Activated naive CD8-positive, alpha-beta T cell treated with anti-CD3 and anti-CD28 coated beads, Interleukin-2, amount 50 U/mL, for 16 hours (primary cell): ENCODE data around the gene TLNRD1.
A peak's percentile ranks its signal among the peaks of the same experiment; 100 is the strongest.
"Not testable (repeated sequence)": the region's sequence is repeated elsewhere in the genome, so short reads cannot be mapped to it uniquely, and the experiment has no call there.

Source experiments
- DNase-seq: peaks from one replicate; pipeline ENCODE4 v3.0.0-alpha.2; 2020; ENCODE audit warnings: low read depth, low spot score

The TLNRD1 gene

GRCh38 chr15:81000624-81001151 is at the start of gene TLNRD1:
TLNRD1 (plus strand) TSS chr15:81000923; CDS start chr15:81002272, 1,349 bp downstream.
- DNase-seq = peak; percentile 58

GRCh38 chr15:80951941-80952340 is 48.8 kb upstream of the TLNRD1 start:
- no peak for DNase-seq

- no peak for DNase-seq
These were observed 47.4 kb upstream of the TLNRD1 start for GRCh38 chr15:80953001-80953952.

- DNase-seq = no peak
These were observed 46.6 kb upstream of the TLNRD1 start for GRCh38 chr15:80953953-80954778.

GRCh38 chr15:80955571-80956452 is 44.9 kb upstream of the TLNRD1 start:
- peak; percentile 21 for DNase-seq

- no peak for DNase-seq
These were observed 43.2 kb upstream of the TLNRD1 start for GRCh38 chr15:80957556-80957955.

GRCh38 chr15:80957976-80958375 is 42.7 kb upstream of the TLNRD1 start:
- DNase-seq = no peak

- no peak for DNase-seq
These were observed 41.8 kb upstream of the TLNRD1 start for GRCh38 chr15:80958818-80959495.

- DNase-seq = not testable (repeated sequence)
These were observed 35.3 kb upstream of the TLNRD1 start for GRCh38 chr15:80965454-80965853.

- DNase-seq = no peak
These were observed 34.1 kb upstream of the TLNRD1 start for GRCh38 chr15:80966431-80967197.

GRCh38 chr15:80967451-80967850 is 33.3 kb upstream of the TLNRD1 start:
- no peak for DNase-seq

GRCh38 chr15:80967991-80968510 is 32.7 kb upstream of the TLNRD1 start:
- no peak for DNase-seq

- no peak for DNase-seq
These were observed 31.4 kb upstream of the TLNRD1 start for GRCh38 chr15:80969316-80969715.

GRCh38 chr15:80970018-80970657 is 30.6 kb upstream of the TLNRD1 start:
- peak; percentile 25 for DNase-seq

GRCh38 chr15:80970658-80971057 is 30.1 kb upstream of the TLNRD1 start:
- DNase-seq = no peak

GRCh38 chr15:80971143-80971542 is 29.6 kb upstream of the TLNRD1 start:
- DNase-seq = no peak

- DNase-seq = no peak
These were observed 28.4 kb upstream of the TLNRD1 start for GRCh38 chr15:80972276-80972675.

GRCh38 chr15:80974914-80975313 is 25.8 kb upstream of the TLNRD1 start:
- DNase-seq = no peak

GRCh38 chr15:80976851-80977250 is 23.9 kb upstream of the TLNRD1 start:
- DNase-seq = no peak
